D721Med (cell line): ENCODE data around the gene SOD3.

Experiments used
- DNase-seq: peaks from one replicate; pipeline ENCODE4 v3.0.0; 2011; ENCODE audit warnings: low spot score; ENCODE audit not compliant: insufficient read length
- FAIRE-seq: peaks from 2 replicates; lab custom pipeline; 2011; peaks lifted over from hg19 to GRCh38; lab: Jason Lieb, UNC
- TF ChIP-seq, protein P1 (sequence below): IDR thresholded peaks from 2 replicates; pipeline ENCODE4 v1.5.1; 2012; ENCODE audit warnings: mild to moderate bottlenecking, control low read depth; ENCODE audit not compliant: insufficient read depth; ENCODE audit errors: missing control alignments

SOD3 gene

DNA sequence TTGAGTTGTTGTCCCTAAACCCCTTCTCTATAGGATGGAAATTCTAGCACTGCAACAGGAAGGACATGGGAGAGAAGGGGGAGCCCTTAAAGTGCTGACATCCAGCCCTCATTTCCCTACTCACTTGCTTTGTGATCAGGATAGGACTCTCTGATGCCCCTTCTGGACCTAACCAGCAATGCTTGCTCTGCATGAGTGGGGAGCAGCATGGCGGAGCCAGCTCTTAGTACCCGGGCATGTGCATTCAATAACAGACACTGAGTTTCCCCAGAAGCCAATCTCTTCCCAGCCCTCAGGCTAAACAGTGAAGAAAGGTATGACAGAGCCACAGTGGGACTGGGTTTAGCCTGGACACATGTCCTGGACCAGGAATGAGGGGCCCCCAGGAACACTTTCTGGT lies 14.0 kb downstream of the SOD3 start:
- TF ChIP-seq, protein P1, sequence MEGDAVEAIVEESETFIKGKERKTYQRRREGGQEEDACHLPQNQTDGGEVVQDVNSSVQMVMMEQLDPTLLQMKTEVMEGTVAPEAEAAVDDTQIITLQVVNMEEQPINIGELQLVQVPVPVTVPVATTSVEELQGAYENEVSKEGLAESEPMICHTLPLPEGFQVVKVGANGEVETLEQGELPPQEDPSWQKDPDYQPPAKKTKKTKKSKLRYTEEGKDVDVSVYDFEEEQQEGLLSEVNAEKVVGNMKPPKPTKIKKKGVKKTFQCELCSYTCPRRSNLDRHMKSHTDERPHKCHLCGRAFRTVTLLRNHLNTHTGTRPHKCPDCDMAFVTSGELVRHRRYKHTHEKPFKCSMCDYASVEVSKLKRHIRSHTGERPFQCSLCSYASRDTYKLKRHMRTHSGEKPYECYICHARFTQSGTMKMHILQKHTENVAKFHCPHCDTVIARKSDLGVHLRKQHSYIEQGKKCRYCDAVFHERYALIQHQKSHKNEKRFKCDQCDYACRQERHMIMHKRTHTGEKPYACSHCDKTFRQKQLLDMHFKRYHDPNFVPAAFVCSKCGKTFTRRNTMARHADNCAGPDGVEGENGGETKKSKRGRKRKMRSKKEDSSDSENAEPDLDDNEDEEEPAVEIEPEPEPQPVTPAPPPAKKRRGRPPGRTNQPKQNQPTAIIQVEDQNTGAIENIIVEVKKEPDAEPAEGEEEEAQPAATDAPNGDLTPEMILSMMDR = no peak
- DNase-seq = no peak
- no peak for FAIRE-seq

DNA sequence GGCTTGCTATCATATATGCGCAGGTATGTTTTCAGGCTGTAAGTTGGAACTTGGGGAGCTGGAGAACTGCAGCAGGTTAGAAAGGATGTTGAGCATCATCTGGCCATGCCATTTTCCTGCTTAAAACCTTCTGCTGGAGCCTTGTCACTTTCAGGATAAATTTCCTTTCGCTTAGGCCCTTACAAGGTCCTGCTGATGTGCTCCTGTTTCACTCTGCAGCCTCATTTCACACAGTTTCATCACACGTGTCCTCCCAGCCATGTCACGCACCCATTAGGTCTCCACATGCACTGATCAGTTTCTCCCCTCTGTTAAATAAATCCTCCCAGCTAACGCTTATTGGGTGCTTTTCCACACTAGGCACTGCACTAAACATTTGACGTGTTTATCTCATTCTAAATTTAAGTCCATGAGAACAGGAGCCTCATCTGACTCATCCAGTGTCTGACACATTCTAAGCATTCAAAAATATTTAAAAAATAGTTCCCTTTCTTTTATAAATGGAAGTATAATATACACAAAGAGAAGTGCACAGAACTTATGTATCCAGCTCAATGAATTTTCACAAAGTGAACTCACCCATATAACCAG lies 14.5 kb downstream of the SOD3 start:
- TF ChIP-seq, protein P1 = no peak

DNA sequence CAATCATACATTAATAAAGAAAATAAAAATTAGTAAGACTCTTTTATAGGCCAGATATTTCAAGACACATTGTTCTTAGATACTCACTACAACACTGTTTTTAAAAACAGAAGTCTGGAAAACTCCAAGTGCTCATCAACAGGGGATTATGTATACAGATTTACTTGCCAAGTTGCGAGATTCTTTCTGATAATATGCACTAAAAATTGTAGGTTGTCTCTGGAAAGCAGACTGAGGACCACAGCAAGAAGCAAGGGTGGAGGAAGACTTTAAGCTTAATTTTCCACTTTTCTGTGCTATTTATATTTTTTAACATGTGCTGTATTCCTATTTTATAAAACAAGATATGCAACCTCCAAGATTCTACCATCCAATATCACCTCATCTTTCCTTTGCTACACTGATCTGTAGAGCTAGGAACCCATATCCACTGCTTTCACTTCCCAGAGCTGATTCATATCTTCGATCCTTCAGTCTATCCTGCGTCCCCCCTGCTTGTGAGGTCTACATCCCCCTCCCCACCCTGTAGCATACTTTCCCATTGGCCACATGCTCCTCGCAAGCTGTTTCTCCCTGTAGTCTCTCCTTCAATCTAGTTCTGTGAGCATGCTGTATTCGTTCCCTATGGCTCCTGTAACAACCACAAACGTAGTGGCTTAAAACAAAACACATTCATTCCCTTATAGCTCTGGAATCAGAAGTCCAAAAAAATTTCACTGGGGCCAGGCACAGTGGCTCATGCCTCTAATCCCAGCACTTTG lies 15.7 kb downstream of the SOD3 start:
- no peak for FAIRE-seq
- TF ChIP-seq, protein P1 = no peak
- no peak for DNase-seq

More for the DNA sequence above, 14.5 kb downstream of the SOD3 start:
- no peak for FAIRE-seq
- no peak for DNase-seq

DNA sequence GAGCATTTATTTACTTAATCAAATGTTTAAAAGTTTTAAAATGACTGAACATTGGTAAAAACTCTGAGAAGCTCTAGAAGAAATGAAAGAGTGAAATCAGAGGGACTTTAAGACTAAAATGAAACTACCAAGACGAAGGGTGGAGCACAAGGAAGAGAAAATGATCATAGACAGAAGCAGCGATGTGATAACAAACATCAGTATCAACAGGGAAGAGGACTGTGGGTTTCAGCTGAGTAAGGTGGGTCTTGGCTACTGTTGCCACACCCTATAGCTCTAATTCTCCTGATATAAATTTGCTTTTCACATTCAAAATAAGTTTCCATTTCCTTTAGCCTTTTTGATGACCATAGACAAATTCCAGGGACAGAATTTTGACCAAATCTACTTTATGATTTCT lies 18.4 kb downstream of the SOD3 start:
- no peak for DNase-seq
- TF ChIP-seq, protein P1 = no peak
- FAIRE-seq = no peak

DNA sequence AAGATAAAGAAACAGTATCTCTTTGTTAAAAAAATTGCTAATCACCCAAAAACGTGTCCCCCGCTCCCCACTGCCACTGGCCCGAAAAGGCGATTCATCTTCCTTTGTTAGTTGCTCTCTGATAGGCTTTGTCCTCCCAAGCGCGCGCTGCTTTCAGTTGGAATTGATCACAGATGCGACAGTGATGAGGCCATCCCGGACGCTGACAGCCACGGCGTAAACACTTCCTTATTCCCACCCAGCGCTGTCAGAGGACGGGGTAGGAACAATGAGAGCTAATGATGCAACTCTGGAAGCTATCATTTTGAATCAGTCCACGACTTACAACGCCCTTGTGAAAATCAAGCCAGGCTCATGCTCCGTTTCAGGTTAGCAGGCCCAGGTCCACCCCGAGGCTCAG lies 21.4 kb downstream of the SOD3 start:
- TF ChIP-seq, protein P1 = no peak
- no peak for DNase-seq
- no peak for FAIRE-seq

DNA sequence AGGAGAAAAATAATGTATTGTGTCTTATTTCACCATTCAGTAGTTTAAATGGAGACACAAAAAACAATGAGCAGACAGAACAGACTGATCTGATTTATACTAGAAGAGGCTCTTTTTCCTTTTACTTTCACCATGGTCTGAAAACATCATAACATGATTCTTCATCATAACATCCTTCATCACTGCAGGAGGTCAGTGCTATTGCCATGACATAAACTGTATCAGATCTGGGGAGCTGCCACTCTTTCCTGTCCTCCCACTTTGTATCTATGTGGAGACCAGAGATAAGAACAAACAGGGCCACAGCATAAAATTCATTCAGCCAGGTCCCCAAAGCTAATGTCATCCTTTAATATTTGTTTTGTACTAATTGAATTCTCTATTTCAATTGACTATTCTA lies 25.2 kb downstream of the SOD3 start:
- TF ChIP-seq, protein P1 = no peak
- FAIRE-seq (no peak), DNase-seq (no peak)

DNA sequence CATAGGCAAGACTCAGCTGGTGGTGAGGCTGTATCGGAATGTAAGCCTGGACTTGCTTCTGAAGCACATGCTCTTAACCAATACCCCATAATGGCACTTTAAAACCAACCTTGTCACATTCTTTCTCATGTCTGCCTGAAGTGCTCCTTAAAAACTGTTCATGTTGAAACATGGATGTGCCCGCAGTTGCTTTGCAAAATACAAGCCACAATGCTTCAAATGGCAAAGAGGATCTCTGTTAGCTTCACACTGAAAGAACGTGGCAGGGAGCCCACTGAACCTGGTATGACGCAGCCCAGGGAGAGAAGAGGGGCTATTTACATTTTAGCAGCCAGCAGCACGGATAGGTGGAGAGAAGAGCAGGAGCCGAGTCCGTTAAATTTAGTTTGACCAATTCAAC lies 29.3 kb downstream of the SOD3 start:
- DNase-seq (no peak), FAIRE-seq (no peak)
- TF ChIP-seq, protein P1 = no peak
